Neural cell (in vitro differentiated cells): ENCODE measurements around the gene DCDC1. TPM values are rescaled to one million over a fixed set of nuclear protein-coding genes. Genes with fewer than 3 reads are reported as not detected.

Experiments
- H2AFZ ChIP-seq: fragments of 200-600, 300-800 bp; sonication (generic), shearing (Covaris generic); 2 replicates; pipeline ENCODE4 v1.6.0; 2014; ENCODE audit warnings: low read depth, mild to moderate bottlenecking, antibody characterized with exemption, low read length, moderate library complexity
- H3F3A ChIP-seq: fragments of 200-600 bp; shearing (Covaris generic); 2 replicates; pipeline ENCODE4 v1.6.1; 2016; ENCODE audit warnings: mild to moderate bottlenecking, moderate library complexity, mixed read lengths, antibody characterized with exemption, low read length; ENCODE audit not compliant: insufficient read depth, poor library complexity, severe bottlenecking
- H3K27ac ChIP-seq: fragments of 200-600, 300-800 bp; sonication (generic), shearing (Covaris generic); 2 replicates; pipeline ENCODE4 v1.5.1; 2014; ENCODE audit warnings: mild to moderate bottlenecking, low read length, moderate library complexity
- H3K27me3 ChIP-seq: fragments of 300-800, 200-600 bp; sonication (generic), shearing (Covaris generic); 2 replicates; pipeline ENCODE4 v1.6.0; 2014; ENCODE audit warnings: mild to moderate bottlenecking, low read depth, low read length, moderate library complexity; ENCODE audit not compliant: insufficient read depth
- H3K36me3 ChIP-seq: fragments of 300-800, 200-600 bp; sonication (generic), shearing (Covaris generic); 2 replicates; pipeline ENCODE4 v1.5.1; 2014; ENCODE audit warnings: mild to moderate bottlenecking, antibody characterized with exemption, low read length, moderate library complexity; ENCODE audit not compliant: insufficient read depth
- H3K4me2 ChIP-seq: fragments of 300-800, 200-600 bp; sonication (generic), shearing (Covaris generic); 2 replicates; pipeline ENCODE4 v1.6.0; 2014; ENCODE audit warnings: mild to moderate bottlenecking, low read length
- H3K4me3 ChIP-seq: fragments of 300-800, 200-600 bp; sonication (generic), shearing (Covaris generic); 2 replicates; pipeline ENCODE4 v1.5.1; 2014; ENCODE audit warnings: mild to moderate bottlenecking, low read length, moderate library complexity
- H3K79me2 ChIP-seq: fragments of 200-600 bp; shearing (Covaris generic); replicated peaks from 2 replicates; pipeline ENCODE4 v1.6.0; 2014; ENCODE audit warnings: mild to moderate bottlenecking, low read length, moderate library complexity; ENCODE audit not compliant: insufficient read depth
- H3K9ac ChIP-seq: fragments of 300-800, 200-600 bp; sonication (generic), shearing (Covaris generic); 2 replicates; pipeline ENCODE4 v1.6.1; 2016; ENCODE audit warnings: mild to moderate bottlenecking, low read length, mixed read lengths
- H3K9me2 ChIP-seq: fragments of 200-600 bp; shearing (Covaris generic); 2 replicates; pipeline ENCODE4 v1.6.1; 2016; ENCODE audit warnings: mild to moderate bottlenecking, low read length, mixed read lengths; ENCODE audit not compliant: insufficient read depth
- H3K9me3 ChIP-seq: fragments of 200-600, 300-800 bp; sonication (generic), shearing (Covaris generic); 2 replicates; pipeline ENCODE4 v1.6.1; 2016; ENCODE audit warnings: mild to moderate bottlenecking, mixed run types, low read length, moderate library complexity, mixed read lengths
- H4K20me1 ChIP-seq: fragments of 200-600 bp; shearing (Covaris generic); 2 replicates; pipeline ENCODE4 v1.6.1; 2016; ENCODE audit warnings: mild to moderate bottlenecking, mixed run types; ENCODE audit not compliant: insufficient read depth
- EP300 ChIP-seq: fragments of 450-650 bp; conservative IDR thresholded peaks from 2 replicates; pipeline ENCODE4 v1.6.1; 2014; ENCODE audit warnings: antibody characterized with exemption, mild to moderate bottlenecking, moderate library complexity; ENCODE audit not compliant: poor library complexity, severe bottlenecking
- EZH2 ChIP-seq: fragments of 200-600, 300-800 bp; shearing (Covaris generic), sonication (generic); IDR thresholded peaks from 2 replicates; pipeline ENCODE4 v1.6.1; 2014; ENCODE audit warnings: antibody characterized with exemption, low read length, borderline replicate concordance, mild to moderate bottlenecking; ENCODE audit not compliant: insufficient read depth, poor library complexity, severe bottlenecking
- MXI1 ChIP-seq: fragments of 450-650 bp; conservative IDR thresholded peaks from 2 replicates; pipeline ENCODE4 v1.6.1; 2014; ENCODE audit warnings: antibody characterized with exemption, mild to moderate bottlenecking; ENCODE audit not compliant: poor library complexity, severe bottlenecking
- POLR2AphosphoS5 ChIP-seq: IDR thresholded peaks from 2 replicates; pipeline ENCODE4 v1.6.1; 2012
- RAD21 ChIP-seq: fragments of 450-650 bp; conservative IDR thresholded peaks from 2 replicates; pipeline ENCODE4 v1.6.1; 2014; ENCODE audit warnings: antibody characterized with exemption, mild to moderate bottlenecking, moderate library complexity
- SMC3 ChIP-seq: fragments of 450-650 bp; conservative IDR thresholded peaks from 2 replicates; pipeline ENCODE4 v1.6.1; 2014; ENCODE audit warnings: antibody characterized with exemption, mild to moderate bottlenecking, moderate library complexity; ENCODE audit not compliant: poor library complexity
- TAF1 ChIP-seq: IDR thresholded peaks from 2 replicates; pipeline ENCODE4 v1.6.1; 2012; ENCODE audit warnings: low read depth
- polyA plus RNA-seq: library from polyadenylated mRNA; depleted of rRNA; stranded (reverse); fragments of >200 nt; gene quantifications from 2 replicates; pipeline ENCODE4 v1.2.3, GENCODE V29; 2014
- TF ChIP-seq, protein P1 (sequence below): IDR thresholded peaks from 2 replicates; pipeline ENCODE4 v1.6.1; 2012; ENCODE audit warnings: borderline replicate concordance
- TF ChIP-seq, protein P2 (sequence below): fragments of 450-650 bp; IDR thresholded peaks from 2 replicates; pipeline ENCODE4 v1.5.1; 2014; ENCODE audit warnings: antibody characterized with exemption, mild to moderate bottlenecking, moderate library complexity; ENCODE audit not compliant: poor library complexity, severe bottlenecking

The DCDC1 gene
- polyA plus RNA-seq, 1 donor from 2014 or later: 5.0 TPM

DNA sequence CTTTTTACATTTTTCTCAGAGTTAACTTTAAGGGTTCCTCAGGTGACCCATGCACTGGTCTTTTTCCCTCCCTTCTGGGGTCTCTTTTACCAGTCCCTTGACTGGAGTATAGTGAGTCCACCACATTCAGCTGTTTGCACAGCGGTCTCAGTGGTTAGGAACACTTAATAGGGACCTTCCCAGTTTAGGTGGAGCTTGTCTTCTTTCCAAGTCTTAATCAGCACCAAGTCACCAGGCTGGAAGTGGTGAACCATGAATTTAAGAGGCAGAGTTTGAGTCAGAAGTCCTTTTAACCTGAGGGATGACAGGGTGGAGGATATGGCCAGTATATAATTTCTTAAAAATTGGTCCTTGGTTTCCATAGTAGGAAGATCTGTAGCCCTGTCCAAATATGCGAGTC, 433.7 kb downstream of the DCDC1 start:
- Histone ChIP-seq H4K20me1 (no peaks in the 10 kb centered on the region), H3K36me3 (no peaks in the 10 kb centered on the region), H3K27me3 (no peaks in the 10 kb centered on the region), H3K27ac (no peak overlapping the region), H3K4me2 (no peak overlapping the region), H3K4me3 (no peak overlapping the region), H2AFZ (no peak overlapping the region), H3K79me2 (no peaks in the 10 kb centered on the region), H3F3A (no peaks in the 10 kb centered on the region), H3K9ac (no peak overlapping the region), H3K9me3 (no peaks in the 10 kb centered on the region), H3K9me2 (no peaks in the 10 kb centered on the region)
- TF ChIP-seq EP300 (no peak), TAF1 (no peak), RAD21 (no peak), EZH2 (no peak), SMC3 (no peak), POLR2AphosphoS5 (no peak), MXI1 (no peak)
- TF ChIP-seq, protein P1, sequence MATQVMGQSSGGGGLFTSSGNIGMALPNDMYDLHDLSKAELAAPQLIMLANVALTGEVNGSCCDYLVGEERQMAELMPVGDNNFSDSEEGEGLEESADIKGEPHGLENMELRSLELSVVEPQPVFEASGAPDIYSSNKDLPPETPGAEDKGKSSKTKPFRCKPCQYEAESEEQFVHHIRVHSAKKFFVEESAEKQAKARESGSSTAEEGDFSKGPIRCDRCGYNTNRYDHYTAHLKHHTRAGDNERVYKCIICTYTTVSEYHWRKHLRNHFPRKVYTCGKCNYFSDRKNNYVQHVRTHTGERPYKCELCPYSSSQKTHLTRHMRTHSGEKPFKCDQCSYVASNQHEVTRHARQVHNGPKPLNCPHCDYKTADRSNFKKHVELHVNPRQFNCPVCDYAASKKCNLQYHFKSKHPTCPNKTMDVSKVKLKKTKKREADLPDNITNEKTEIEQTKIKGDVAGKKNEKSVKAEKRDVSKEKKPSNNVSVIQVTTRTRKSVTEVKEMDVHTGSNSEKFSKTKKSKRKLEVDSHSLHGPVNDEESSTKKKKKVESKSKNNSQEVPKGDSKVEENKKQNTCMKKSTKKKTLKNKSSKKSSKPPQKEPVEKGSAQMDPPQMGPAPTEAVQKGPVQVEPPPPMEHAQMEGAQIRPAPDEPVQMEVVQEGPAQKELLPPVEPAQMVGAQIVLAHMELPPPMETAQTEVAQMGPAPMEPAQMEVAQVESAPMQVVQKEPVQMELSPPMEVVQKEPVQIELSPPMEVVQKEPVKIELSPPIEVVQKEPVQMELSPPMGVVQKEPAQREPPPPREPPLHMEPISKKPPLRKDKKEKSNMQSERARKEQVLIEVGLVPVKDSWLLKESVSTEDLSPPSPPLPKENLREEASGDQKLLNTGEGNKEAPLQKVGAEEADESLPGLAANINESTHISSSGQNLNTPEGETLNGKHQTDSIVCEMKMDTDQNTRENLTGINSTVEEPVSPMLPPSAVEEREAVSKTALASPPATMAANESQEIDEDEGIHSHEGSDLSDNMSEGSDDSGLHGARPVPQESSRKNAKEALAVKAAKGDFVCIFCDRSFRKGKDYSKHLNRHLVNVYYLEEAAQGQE: no peak
- TF ChIP-seq, protein P2, sequence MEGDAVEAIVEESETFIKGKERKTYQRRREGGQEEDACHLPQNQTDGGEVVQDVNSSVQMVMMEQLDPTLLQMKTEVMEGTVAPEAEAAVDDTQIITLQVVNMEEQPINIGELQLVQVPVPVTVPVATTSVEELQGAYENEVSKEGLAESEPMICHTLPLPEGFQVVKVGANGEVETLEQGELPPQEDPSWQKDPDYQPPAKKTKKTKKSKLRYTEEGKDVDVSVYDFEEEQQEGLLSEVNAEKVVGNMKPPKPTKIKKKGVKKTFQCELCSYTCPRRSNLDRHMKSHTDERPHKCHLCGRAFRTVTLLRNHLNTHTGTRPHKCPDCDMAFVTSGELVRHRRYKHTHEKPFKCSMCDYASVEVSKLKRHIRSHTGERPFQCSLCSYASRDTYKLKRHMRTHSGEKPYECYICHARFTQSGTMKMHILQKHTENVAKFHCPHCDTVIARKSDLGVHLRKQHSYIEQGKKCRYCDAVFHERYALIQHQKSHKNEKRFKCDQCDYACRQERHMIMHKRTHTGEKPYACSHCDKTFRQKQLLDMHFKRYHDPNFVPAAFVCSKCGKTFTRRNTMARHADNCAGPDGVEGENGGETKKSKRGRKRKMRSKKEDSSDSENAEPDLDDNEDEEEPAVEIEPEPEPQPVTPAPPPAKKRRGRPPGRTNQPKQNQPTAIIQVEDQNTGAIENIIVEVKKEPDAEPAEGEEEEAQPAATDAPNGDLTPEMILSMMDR: no peak

DNA sequence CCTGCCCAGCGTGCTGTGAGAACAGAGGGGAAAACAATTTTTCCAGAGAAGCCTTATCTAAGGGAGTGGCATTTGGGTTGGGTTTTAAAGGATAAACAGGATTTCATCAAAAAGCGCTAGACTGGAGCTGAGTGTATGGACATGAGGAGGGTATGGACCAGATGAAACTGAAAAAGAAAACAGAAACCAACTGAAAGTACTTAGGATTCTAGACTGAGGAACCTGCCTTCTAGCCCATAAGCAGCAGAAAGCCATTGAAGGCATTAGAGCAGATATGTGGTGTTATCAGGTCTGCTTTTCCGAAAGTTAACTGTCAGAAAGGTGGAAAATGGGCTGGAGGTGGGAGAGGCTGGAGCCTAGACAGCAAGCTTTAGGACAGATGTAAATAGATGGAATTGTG, 443.4 kb downstream of the DCDC1 start:
- TF ChIP-seq TAF1: no peak
- no peak for TF ChIP-seq RAD21
- TF ChIP-seq, protein P2: no peak
- no peak for TF ChIP-seq EP300
- TF ChIP-seq EZH2: no peak
- no peak for TF ChIP-seq POLR2AphosphoS5
- no peak for TF ChIP-seq SMC3
- TF ChIP-seq, protein P1: no peak
- TF ChIP-seq MXI1: no peak
- Histone ChIP-seq H3K27ac (no peak overlapping the region), H3F3A (no peaks in the 10 kb centered on the region), H3K9me2 (no peaks in the 10 kb centered on the region), H4K20me1 (no peaks in the 10 kb centered on the region), H3K79me2 (no peaks in the 10 kb centered on the region), H3K4me2 (no peak overlapping the region), H3K4me3 (no peak overlapping the region), H3K9ac (no peak overlapping the region), H2AFZ (no peak overlapping the region), H3K36me3 (no peaks in the 10 kb centered on the region), H3K27me3 (no peaks in the 10 kb centered on the region), H3K9me3 (no peaks in the 10 kb centered on the region)
